NT2/D1 (cell line): ENCODE measurements around the gene DNAH11.
A peak's percentile ranks its signal among the peaks of the same experiment; 100 is the strongest.

Source experiments
- DNase-seq: peaks from one replicate; pipeline ENCODE4 v3.0.0-alpha.2; 2011; ENCODE audit warnings: low read depth, low spot score
- H3K27me3 ChIP-seq: 2 replicates; pipeline ENCODE4 v1.6.0; 2011; ENCODE audit warnings: mild to moderate bottlenecking; ENCODE audit not compliant: insufficient read length, insufficient read depth
- H3K36me3 ChIP-seq: 2 replicates; pipeline ENCODE4 v1.6.1; 2011; ENCODE audit warnings: mild to moderate bottlenecking, low read length, mixed read lengths; ENCODE audit not compliant: insufficient read depth, insufficient read length
- H3K4me1 ChIP-seq: 2 replicates; pipeline ENCODE4 v1.5.1; 2011; ENCODE audit not compliant: insufficient read depth, insufficient read length
- H3K4me3 ChIP-seq: 2 replicates; pipeline ENCODE4 v1.5.1; 2011; ENCODE audit warnings: low read depth; ENCODE audit not compliant: insufficient read length
- H3K9ac ChIP-seq: 2 replicates; pipeline ENCODE4 v1.6.0; 2011; ENCODE audit warnings: low read depth; ENCODE audit not compliant: insufficient read length
- H3K9me3 ChIP-seq: 2 replicates; pipeline ENCODE4 v1.5.1; 2011; ENCODE audit warnings: mild to moderate bottlenecking, low read length; ENCODE audit not compliant: insufficient read depth
- SUZ12 ChIP-seq: IDR thresholded peaks from 2 replicates; pipeline ENCODE4 v1.6.1; 2011; ENCODE audit not compliant: insufficient read length, insufficient read depth; ENCODE audit errors: extremely low read depth
- YY1 ChIP-seq: IDR thresholded peaks from 2 replicates; pipeline ENCODE4 v1.6.1; 2011; ENCODE audit not compliant: insufficient read length, insufficient read depth
- ZNF274 ChIP-seq: IDR thresholded peaks from 2 replicates; pipeline ENCODE4 v1.6.1; 2011; ENCODE audit warnings: mild to moderate bottlenecking, low read depth, low read length

The DNAH11 gene

DNA sequence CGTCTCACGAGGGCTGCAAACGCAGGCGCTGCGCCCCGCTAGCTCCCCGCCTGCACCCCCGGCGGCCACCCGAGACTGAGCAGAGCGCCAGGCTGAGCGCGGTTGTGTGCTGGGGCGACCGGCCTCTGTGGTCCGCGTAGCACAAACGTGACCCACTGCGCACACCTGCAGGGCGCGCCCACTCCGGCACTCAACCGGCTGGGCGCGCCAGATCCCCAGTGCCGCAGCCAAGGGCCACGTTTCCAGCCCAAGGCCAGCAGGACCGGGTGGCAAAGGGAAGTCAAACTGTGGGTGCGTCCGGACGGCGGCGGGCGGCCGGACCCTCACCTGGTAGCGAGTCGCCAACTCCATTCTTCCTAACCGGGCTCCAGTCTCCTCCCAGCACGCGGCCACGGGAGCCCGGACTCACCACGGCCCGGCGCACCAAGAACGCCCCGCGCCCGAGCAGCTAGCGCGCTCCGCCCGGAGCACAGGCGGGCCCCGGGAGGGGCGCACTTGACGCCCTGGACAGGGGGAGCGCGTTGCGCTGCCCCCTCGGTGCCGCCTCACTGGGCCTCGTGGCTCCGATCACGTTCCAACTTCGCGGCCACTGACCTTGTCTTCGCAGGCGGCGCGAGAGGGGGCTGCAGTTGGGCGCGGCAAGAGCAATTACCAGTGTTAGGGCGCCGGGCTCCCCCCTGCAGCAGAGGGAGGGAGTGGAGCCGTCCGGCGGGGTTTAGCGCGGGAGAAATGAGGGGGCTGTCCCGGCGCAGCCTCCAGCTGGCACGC, 402.8 kb downstream of the DNAH11 start, which contains the start of gene CDCA7L:
CDCA7L (minus strand) TSS at position 446 of the 768 bp plus-strand sequence; CDS start at position 351, 95 bp downstream.
- TF ChIP-seq YY1 (no peak), SUZ12 (no peak), ZNF274 (no peak)
- Histone ChIP-seq H3K4me3 (peak within 1 kb of the TSS; percentile 84), H3K27me3 (peaks cover 11% of the 10 kb centered on the region), H3K36me3 (peaks cover 7% of the 10 kb centered on the region), H3K9me3 (no peaks in the 10 kb centered on the region), H3K4me1 (no peaks in the 10 kb centered on the region), H3K9ac (peak within 1 kb of the TSS; percentile 94)
- DNase-seq: peak; percentile 82

DNA sequence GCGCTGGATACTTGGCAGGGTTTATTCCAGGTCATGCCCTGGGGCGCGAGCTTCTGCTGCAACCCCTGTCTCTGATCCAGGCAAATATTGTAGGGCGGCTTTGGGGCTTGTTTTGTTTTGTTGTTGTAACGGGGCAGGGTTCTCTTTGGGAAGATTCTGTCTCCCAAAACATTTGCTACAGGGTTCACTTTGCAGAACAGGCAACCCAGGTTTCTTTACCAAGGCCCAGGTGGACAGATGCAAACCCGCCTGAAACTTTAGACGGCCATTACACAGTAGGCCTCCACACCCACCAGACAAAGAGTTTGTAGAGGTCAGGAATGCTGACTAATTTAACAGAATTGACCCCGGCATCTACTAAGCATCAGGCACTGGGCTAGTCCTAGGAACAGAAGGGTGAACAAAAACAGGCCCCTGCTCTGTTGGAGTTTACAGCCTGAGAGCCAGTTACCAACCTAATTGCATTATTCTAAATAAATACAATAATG, 403.4 kb downstream of the DNAH11 start:
- Histone ChIP-seq H3K36me3 (peaks cover 7% of the 10 kb centered on the region), H3K27me3 (peaks cover 11% of the 10 kb centered on the region), H3K4me3 (peak overlapping the region; percentile 84), H3K9me3 (no peaks in the 10 kb centered on the region), H3K4me1 (no peaks in the 10 kb centered on the region), H3K9ac (peak overlapping the region; percentile 94)
- no peak for DNase-seq
- no peak for TF ChIP-seq SUZ12
- TF ChIP-seq ZNF274: no peak
- no peak for TF ChIP-seq YY1

DNA sequence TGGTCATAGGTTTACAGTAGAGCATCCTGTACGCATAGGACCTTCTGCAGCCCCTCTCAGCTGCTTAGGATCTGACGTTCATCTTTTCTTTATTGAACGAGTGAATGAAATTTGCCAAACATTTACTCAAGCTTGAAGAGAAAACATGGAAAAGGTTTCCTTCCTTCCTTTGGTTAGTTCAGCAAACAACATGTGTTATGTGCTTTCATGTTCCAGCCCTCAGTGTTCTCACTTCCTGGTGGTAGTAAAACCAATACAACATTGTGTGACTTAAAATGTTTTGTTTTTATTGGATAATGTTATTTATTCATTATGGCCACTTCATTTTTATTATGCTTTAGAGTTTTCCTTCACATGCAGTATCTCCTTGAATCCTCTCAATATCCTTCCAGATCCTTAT, 404.2 kb downstream of the DNAH11 start:
- H3K36me3 ChIP-seq: peaks cover 7% of the 10 kb centered on the region
- no peak overlapping the region for H3K4me3 ChIP-seq
- no peaks in the 10 kb centered on the region for H3K4me1 ChIP-seq
- no peak for DNase-seq
- no peak overlapping the region for H3K9ac ChIP-seq
- TF ChIP-seq YY1 (no peak), ZNF274 (no peak), SUZ12 (no peak)
- peaks cover 11% of the 10 kb centered on the region for H3K27me3 ChIP-seq
- H3K9me3 ChIP-seq: no peaks in the 10 kb centered on the region

DNA sequence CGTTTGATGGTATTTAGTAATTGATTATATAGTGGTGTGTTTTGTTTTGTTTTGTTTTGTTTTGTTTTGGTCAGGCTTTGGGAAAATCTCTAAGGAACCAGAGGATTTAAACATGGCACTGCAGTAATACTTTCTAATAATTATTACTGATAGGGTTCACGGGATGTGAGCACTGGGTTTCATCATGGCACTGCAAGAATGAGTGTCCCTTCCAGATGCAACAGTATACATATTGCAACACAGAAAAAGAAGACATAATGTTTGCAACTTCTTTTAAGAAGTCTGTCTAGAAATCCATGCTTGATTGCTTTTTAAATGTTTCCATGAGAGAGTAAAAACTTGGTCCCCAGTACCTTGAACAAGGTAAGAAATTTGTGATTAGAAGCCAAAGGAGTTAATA, 405.1 kb downstream of the DNAH11 start:
- no peaks in the 10 kb centered on the region for H3K4me1 ChIP-seq

DNA sequence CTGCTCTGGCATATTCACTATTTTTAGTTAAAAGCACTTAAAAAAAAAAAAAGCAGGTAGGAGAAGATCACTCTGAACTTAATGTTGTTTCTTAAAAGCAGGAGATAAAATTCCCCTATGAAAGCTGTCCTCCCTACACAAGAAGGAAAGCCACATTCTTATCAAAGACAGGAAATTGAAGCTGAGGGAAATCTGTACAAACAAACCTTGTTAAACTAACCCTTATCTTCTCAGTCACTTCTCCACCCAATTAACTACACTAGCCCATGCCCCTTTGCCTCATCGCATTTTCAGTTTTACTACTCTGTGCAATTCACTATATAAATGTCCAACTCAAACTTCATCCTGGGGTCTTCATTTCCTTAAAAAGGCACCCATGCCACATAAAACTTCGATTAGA, 405.5 kb downstream of the DNAH11 start:
- no peaks in the 10 kb centered on the region for H3K9me3 ChIP-seq
- H3K27me3 ChIP-seq: peaks cover 11% of the 10 kb centered on the region
- no peak for DNase-seq
- no peak overlapping the region for H3K4me3 ChIP-seq
- H3K9ac ChIP-seq: no peak overlapping the region
- TF ChIP-seq ZNF274: no peak
- TF ChIP-seq SUZ12: no peak
- TF ChIP-seq YY1: no peak
- H3K36me3 ChIP-seq: peaks cover 1% of the 10 kb centered on the region
- H3K4me1 ChIP-seq: no peaks in the 10 kb centered on the region

More for the DNA sequence above, 405.1 kb downstream of the DNAH11 start:
- Histone ChIP-seq H3K27me3 (peaks cover 11% of the 10 kb centered on the region), H3K36me3 (peaks cover 6% of the 10 kb centered on the region), H3K9ac (no peak overlapping the region), H3K9me3 (no peaks in the 10 kb centered on the region), H3K4me3 (no peak overlapping the region)
- no peak for TF ChIP-seq YY1
- TF ChIP-seq SUZ12: no peak
- no peak for TF ChIP-seq ZNF274
- no peak for DNase-seq

DNA sequence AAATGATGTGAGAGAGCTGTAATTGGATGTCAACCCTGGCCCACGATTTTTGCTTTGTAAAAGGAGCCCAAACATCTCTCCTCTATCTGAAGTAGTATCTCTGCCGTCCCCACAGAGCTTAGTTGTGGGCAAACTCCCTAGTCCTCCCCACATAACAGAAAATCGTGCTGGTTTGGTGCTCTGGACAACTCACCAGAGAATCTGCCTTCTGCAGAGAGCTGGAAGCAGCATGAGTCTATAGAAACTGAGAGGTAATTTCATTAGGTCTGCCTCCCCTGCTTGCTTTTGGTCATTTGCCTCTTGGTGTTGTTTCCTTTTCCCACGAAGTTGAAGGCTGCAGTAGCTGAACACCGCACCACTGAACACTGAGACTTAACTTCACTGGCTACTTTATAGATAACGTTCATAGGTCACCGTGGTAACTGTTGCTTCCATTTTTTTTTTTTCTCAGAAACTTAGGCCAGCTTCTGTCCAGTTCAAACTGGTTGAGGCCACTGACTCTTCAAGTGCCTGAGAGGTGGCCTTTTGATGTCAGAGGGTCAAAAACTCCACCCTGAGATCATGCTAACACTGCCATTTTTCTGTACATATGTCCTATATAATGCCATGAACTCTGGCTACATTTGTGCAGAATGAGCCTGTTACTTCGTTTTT, 406.2 kb downstream of the DNAH11 start:
- Histone ChIP-seq H3K36me3 (no peaks in the 10 kb centered on the region), H3K9me3 (no peaks in the 10 kb centered on the region), H3K9ac (no peak overlapping the region), H3K27me3 (peaks cover 11% of the 10 kb centered on the region), H3K4me3 (no peak overlapping the region), H3K4me1 (no peaks in the 10 kb centered on the region)
- DNase-seq: no peak
- TF ChIP-seq SUZ12 (no peak), YY1 (no peak), ZNF274 (no peak)
